Lung (tissue), 12 donors: ENCODE data around the gene COL5A2. TPM values are rescaled to one million over a fixed set of nuclear protein-coding genes. Genes with fewer than 3 reads are reported as not detected.

Experiments
- ATAC-seq: fragments of 200-7000 bp; cut with Tn5 transposase; one replicate; pipeline ENCODE4 v1.9.1; 2020; ENCODE audit warnings: moderate number of reproducible peaks; ENCODE audit not compliant: insufficient read depth, low FRiP score
- DNase-seq, 3 donors: peaks; one replicate each; pipeline ENCODE4 v3.0.0-alpha.2; 2013 to 2017
- H3K27ac ChIP-seq, 2 donors: one replicate each; pipeline ENCODE4 v1.5.1; 2013; ENCODE audit warnings: mild to moderate bottlenecking in 2 of 2, moderate library complexity in 2 of 2, control low read depth in 1 of 2, inconsistent platforms in 1 of 2, low read depth in 1 of 2, low read length in 1 of 2
- H3K27me3 ChIP-seq, 3 donors: one replicate each; pipeline ENCODE4 v1.5.1; 2013; ENCODE audit warnings: low read length in 2 of 3; ENCODE audit not compliant: control insufficient read depth in 3 of 3, insufficient read depth in 3 of 3
- H3K36me3 ChIP-seq, 4 donors: one replicate each; pipeline ENCODE4 v1.5.1; 2013; ENCODE audit warnings: low read length in 4 of 4, mild to moderate bottlenecking in 1 of 4, moderate library complexity in 1 of 4; ENCODE audit not compliant: control insufficient read depth in 4 of 4, insufficient read depth in 4 of 4
- H3K4me1 ChIP-seq, 5 donors: one replicate each; pipeline ENCODE4 v1.5.1; 2013; ENCODE audit warnings: low read length in 5 of 5, mild to moderate bottlenecking in 2 of 5, moderate library complexity in 1 of 5; ENCODE audit not compliant: control insufficient read depth in 5 of 5, insufficient read depth in 5 of 5
- H3K4me3 ChIP-seq: one replicate; pipeline ENCODE4 v1.5.1; 2013; ENCODE audit warnings: mild to moderate bottlenecking, control low read depth, moderate library complexity
- H3K9ac ChIP-seq, 2 donors: one replicate each; pipeline ENCODE4 v1.5.1; 2013; ENCODE audit warnings: low read length in 2 of 2, control low read depth in 1 of 2; ENCODE audit not compliant: insufficient read depth in 1 of 2
- H3K9me3 ChIP-seq, 4 donors: one replicate each; pipeline ENCODE4 v1.5.1; 2013; ENCODE audit warnings: low read length in 3 of 4, mild to moderate bottlenecking in 1 of 4, moderate library complexity in 1 of 4; ENCODE audit not compliant: control insufficient read depth in 4 of 4, insufficient read depth in 3 of 4
- WGBS, 2 donors: extraction: QIAGEN DNeasy Blood & Tissue Kit; methylation state at CpG; one replicate each; pipeline ENCODE4 v1.1.7; 2013; 5-methylcytosine and 5-hydroxymethylcytosine counted together
- polyA plus RNA-seq, 2 donors: library from polyadenylated mRNA; stranded (reverse); fragments of 200-250 nt; gene quantifications; one replicate each; pipeline ENCODE4 v1.2.1, GENCODE V29; 2013
- total RNA-seq, 2 donors: library from RNA; depleted of rRNA in 1 of 2; stranded (reverse); fragments of >200 nt in 1 of 2; gene quantifications; one replicate each; pipeline ENCODE4 v1.2.1, GENCODE V29; 2014 to 2021
- TF ChIP-seq, protein P1 (sequence below): IDR thresholded peaks from 2 replicates; pipeline ENCODE4 v1.5.1; 2012; ENCODE audit warnings: mild to moderate bottlenecking; ENCODE audit errors: control extremely low read depth, extremely low read depth
- donor health status: control.
- donor health status: control.
- donor health status: Bipolar disorder and iron deficiency.
- donor health status: healthy.
- donor health status: DM: yes; HTN: yes; CAD: no.

The COL5A2 gene
- total and polyA plus RNA-seq, 4 donors: 9.9 to 209 (median 48.8) TPM

DNA sequence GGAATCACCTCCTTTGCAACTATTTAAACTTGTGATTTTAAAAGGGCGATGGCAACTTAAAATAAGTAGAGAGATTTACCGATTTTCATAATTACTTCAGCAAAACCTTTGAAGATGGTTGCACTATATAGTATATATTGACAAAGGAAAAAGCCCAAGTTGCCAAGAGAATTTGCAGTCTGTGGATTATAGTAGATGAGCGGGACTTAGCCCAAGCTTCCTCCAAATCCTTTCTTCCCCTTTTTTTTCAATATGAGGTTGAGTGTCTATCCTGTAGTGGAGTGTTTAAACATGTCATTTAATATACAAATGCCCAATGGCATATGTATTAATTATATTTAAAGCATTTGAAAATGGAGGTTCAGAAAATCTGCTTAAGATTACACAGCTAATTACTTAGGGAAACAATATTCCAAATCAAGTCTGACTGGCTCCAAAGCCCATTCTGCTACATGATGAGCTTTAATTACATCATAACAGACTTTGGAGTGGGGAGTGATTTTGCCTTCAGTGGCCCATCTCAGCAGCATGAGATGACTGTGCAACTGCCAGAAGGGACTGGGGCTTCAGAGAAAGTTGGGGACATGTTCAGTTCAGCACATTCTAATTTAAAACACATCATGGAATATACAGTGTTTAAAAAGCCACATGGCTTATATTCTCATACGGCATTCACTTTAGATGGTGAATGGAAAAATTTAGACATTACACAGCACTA, 132.2 kb downstream of the COL5A2 start:
- 93 to 96% methylated on average over 4 of the region's 4 CpGs for WGBS, 2 donors
- Histone ChIP-seq H3K36me3 (peaks cover 0 to 40% (median 8%) of the 10 kb centered on the region in 4 donors), H3K27ac (no peak overlapping the region), H3K27me3 (no peaks in the 10 kb centered on the region), H3K4me3 (no peak overlapping the region), H3K4me1 (no peaks in the 10 kb centered on the region), H3K9me3 (no peaks in the 10 kb centered on the region), H3K9ac (no peak overlapping the region)
- DNase-seq (no peak), ATAC-seq (no peak)
- TF ChIP-seq, protein P1, sequence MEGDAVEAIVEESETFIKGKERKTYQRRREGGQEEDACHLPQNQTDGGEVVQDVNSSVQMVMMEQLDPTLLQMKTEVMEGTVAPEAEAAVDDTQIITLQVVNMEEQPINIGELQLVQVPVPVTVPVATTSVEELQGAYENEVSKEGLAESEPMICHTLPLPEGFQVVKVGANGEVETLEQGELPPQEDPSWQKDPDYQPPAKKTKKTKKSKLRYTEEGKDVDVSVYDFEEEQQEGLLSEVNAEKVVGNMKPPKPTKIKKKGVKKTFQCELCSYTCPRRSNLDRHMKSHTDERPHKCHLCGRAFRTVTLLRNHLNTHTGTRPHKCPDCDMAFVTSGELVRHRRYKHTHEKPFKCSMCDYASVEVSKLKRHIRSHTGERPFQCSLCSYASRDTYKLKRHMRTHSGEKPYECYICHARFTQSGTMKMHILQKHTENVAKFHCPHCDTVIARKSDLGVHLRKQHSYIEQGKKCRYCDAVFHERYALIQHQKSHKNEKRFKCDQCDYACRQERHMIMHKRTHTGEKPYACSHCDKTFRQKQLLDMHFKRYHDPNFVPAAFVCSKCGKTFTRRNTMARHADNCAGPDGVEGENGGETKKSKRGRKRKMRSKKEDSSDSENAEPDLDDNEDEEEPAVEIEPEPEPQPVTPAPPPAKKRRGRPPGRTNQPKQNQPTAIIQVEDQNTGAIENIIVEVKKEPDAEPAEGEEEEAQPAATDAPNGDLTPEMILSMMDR: no peak

DNA sequence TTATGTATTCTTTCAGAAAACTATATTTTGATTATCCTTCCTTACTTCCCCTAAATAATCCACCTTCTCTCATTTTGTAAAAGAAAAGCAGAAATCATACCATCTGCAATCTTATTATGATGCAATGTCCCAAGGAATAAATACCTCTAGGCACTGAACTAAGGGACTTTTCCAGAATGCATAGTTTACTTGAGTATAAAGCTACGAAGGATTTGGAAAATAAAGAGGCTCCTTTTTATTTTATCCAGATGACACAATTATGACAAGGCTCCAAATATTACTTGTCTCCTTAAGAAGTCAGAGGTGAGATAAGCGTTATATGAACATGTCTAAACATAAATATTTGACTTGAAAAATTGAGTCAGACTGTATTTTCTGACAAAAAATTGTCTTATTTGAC, 133.2 kb downstream of the COL5A2 start:
- peaks cover 0 to 42% (median 7%) of the 10 kb centered on the region in 4 donors for H3K36me3 ChIP-seq
- 76 to 90% methylated on average over 2 of the region's 2 CpGs for WGBS, 2 donors
- TF ChIP-seq, protein P1: no peak
- no peak overlapping the region for H3K27ac ChIP-seq
- no peak for DNase-seq
- H3K4me3 ChIP-seq: no peak overlapping the region
- no peak overlapping the region for H3K9ac ChIP-seq
- no peaks in the 10 kb centered on the region for H3K4me1 ChIP-seq
- no peak for ATAC-seq
- H3K27me3 ChIP-seq: no peaks in the 10 kb centered on the region
- H3K9me3 ChIP-seq: no peaks in the 10 kb centered on the region

DNA sequence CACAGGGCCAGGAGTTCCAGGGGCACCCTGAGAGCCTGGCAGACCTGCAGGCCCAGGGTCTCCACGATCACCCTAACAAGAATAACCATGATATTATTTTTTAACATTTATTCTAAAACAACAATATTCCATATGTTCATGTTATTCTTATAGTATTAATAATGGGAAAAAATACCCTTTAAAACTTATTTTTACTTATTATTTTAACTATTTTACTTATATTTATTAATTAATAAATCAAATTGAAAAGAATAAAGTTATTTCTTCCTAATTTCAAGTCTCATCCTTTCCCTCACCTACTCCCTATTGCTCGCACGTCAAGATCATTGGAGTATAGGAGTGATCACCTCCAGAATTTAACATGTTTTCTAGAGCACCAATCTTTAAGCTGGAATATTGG, 133.7 kb downstream of the COL5A2 start:
- Histone ChIP-seq H3K4me3 (no peak overlapping the region), H3K27me3 (no peaks in the 10 kb centered on the region), H3K36me3 (peaks cover 0 to 46% (median 6%) of the 10 kb centered on the region in 4 donors), H3K9me3 (no peaks in the 10 kb centered on the region), H3K4me1 (no peaks in the 10 kb centered on the region), H3K27ac (no peak overlapping the region), H3K9ac (no peak overlapping the region)
- TF ChIP-seq, protein P1: no peak
- 91 to 97% methylated on average over 3 of the region's 3 CpGs for WGBS, 2 donors
- no peak for ATAC-seq
- DNase-seq: no peak
